ENCODE measurements around the gene PTPRM. TPM values are rescaled to one million over a fixed set of nuclear protein-coding genes. Genes with fewer than 3 reads are reported as not detected.

The PTPRM gene
- polyA plus RNA-seq, 1 donor (not counting 4 experiments of a cell fraction or from before 2014, with no cell fraction given): 54.5 TPM

- no peak overlapping the region for H3K4me3 ChIP-seq (ENCODE audit: control insufficient read depth in 2 of 3, extremely low read depth in 1 of 3, insufficient read depth in 2 of 3, low read depth in 1 of 3, low read length in 3 of 3)
- TF ChIP-seq CTCF (optimal IDR thresholded peaks at IDR 0.05 in 1 of 3, IDR thresholded peaks at IDR 0.05 in 1 of 3, conservative IDR thresholded peaks at IDR 0.05 in 1 of 3; ENCODE audit: extremely low read depth in 1 of 3, insufficient read depth in 2 of 3, low read length in 3 of 3) (no peak), EZH2 (IDR thresholded peaks at IDR 0.05; ENCODE audit: low read length) (no peak)
- H3K9me1 ChIP-seq (ENCODE audit: control insufficient read depth, extremely low read depth, insufficient read depth, low read length): no peaks in the 10 kb centered on the region
- no peak overlapping the region for H3K27ac ChIP-seq (ENCODE audit: control insufficient read depth, insufficient read depth, low read length)
- H3K9ac ChIP-seq (ENCODE audit: control insufficient read depth, extremely low read depth, insufficient read depth, low read length): no peak overlapping the region
- dilution Hi-C loops (cut with MboI; ENCODE audit: extremely low pct_ligation_motif_present, low sequenced_read_pairs): no loop called here
- H3K4me1 ChIP-seq (ENCODE audit: control insufficient read depth, extremely low read depth, insufficient read depth, low read length): no peaks in the 10 kb centered on the region
- no peaks in the 10 kb centered on the region for H4K20me1 ChIP-seq (ENCODE audit: control insufficient read depth, extremely low read depth, insufficient read depth, low read length)
- FAIRE-seq (no peak), DNase-seq (ENCODE audit: low read depth, low spot score) (no peak)
- H2AFZ ChIP-seq (ENCODE audit: control insufficient read depth, low read length): no peak overlapping the region
- no peak overlapping the region for H3K4me2 ChIP-seq (ENCODE audit: control insufficient read depth, extremely low read depth, insufficient read depth, low read depth, low read length)
- peaks cover 2% of the 10 kb centered on the region for H3K9me3 ChIP-seq (ENCODE audit: control insufficient read depth, low read depth, low read length)
- H3K27me3 ChIP-seq (ENCODE audit: control insufficient read depth, extremely low read depth, insufficient read depth, low read length): no peaks in the 10 kb centered on the region
- H3K36me3 ChIP-seq (ENCODE audit: control insufficient read depth in 2 of 2, extremely low read depth in 1 of 2, insufficient read depth in 2 of 2, low read length in 2 of 2): no peaks in the 10 kb centered on the region
- no peaks in the 10 kb centered on the region for H3K79me2 ChIP-seq (ENCODE audit: control insufficient read depth, insufficient read depth, low read length)
Observed at GRCh38 chr18:8221452-8221851, 654.3 kb downstream of the PTPRM start.

- no peak for FAIRE-seq
Observed at GRCh38 chr18:8224576-8224975, 657.5 kb downstream of the PTPRM start.

More at GRCh38 chr18:8224576-8224975, 657.5 kb downstream of the PTPRM start:
- TF ChIP-seq CTCF (optimal IDR thresholded peaks at IDR 0.05 in 1 of 3, IDR thresholded peaks at IDR 0.05 in 1 of 3, conservative IDR thresholded peaks at IDR 0.05 in 1 of 3; ENCODE audit: extremely low read depth in 1 of 3, insufficient read depth in 2 of 3, low read length in 3 of 3): no peak
- TF ChIP-seq EZH2 (IDR thresholded peaks at IDR 0.05; ENCODE audit: low read length): no peak
- Histone ChIP-seq H3K9me1 (ENCODE audit: control insufficient read depth, extremely low read depth, insufficient read depth, low read length) (no peaks in the 10 kb centered on the region), H3K4me1 (ENCODE audit: control insufficient read depth, extremely low read depth, insufficient read depth, low read length) (no peaks in the 10 kb centered on the region), H2AFZ (ENCODE audit: control insufficient read depth, low read length) (no peak overlapping the region), H3K36me3 (ENCODE audit: control insufficient read depth in 2 of 2, extremely low read depth in 1 of 2, insufficient read depth in 2 of 2, low read length in 2 of 2) (no peaks in the 10 kb centered on the region), H3K9ac (ENCODE audit: control insufficient read depth, extremely low read depth, insufficient read depth, low read length) (no peak overlapping the region), H4K20me1 (ENCODE audit: control insufficient read depth, extremely low read depth, insufficient read depth, low read length) (no peaks in the 10 kb centered on the region), H3K27me3 (ENCODE audit: control insufficient read depth, extremely low read depth, insufficient read depth, low read length) (no peaks in the 10 kb centered on the region), H3K4me3 (ENCODE audit: control insufficient read depth in 2 of 3, extremely low read depth in 1 of 3, insufficient read depth in 2 of 3, low read depth in 1 of 3, low read length in 3 of 3) (no peak overlapping the region), H3K27ac (ENCODE audit: control insufficient read depth, insufficient read depth, low read length) (no peak overlapping the region), H3K9me3 (ENCODE audit: control insufficient read depth, low read depth, low read length) (peaks cover 2% of the 10 kb centered on the region), H3K79me2 (ENCODE audit: control insufficient read depth, insufficient read depth, low read length) (no peaks in the 10 kb centered on the region), H3K4me2 (ENCODE audit: control insufficient read depth, extremely low read depth, insufficient read depth, low read depth, low read length) (no peak overlapping the region)
- no peak for DNase-seq (ENCODE audit: low read depth, low spot score)
- dilution Hi-C loops (cut with MboI; ENCODE audit: extremely low pct_ligation_motif_present, low sequenced_read_pairs): no loop called here
